B cell (primary cell): ENCODE data around the gene AFG3L2. TPM values are rescaled to one million over a fixed set of nuclear protein-coding genes. Genes with fewer than 3 reads are reported as not detected.

Experiments
- ATAC-seq: fragments of 200-7000 bp; cut with Tn5 transposase; one replicate; pipeline ENCODE4 v1.10.0; 2021; ENCODE audit warnings: low read depth, mild to moderate bottlenecking, moderate number of reproducible peaks, moderate library complexity
- CTCF ChIA-PET: fragments of 350-600 bp; sonication (Branson Sonifier 250); formaldehyde crosslinking; loops from one replicate; lab custom pipeline; 2021; ENCODE audit warnings: antibody characterized with exemption, inconsistent platforms; lab: Charles Lee
- POLR2A ChIA-PET: fragments of 350-600 bp; sonication (Branson Sonifier 250); formaldehyde crosslinking; loops from one replicate; lab custom pipeline; 2021; ENCODE audit warnings: antibody characterized with exemption; lab: Charles Lee
- DNase-seq: peaks from one replicate; pipeline ENCODE4 v3.0.0; 2013
- H2AFZ ChIP-seq: 2 replicates; pipeline ENCODE4 v1.6.1; 2012; ENCODE audit warnings: mild to moderate bottlenecking, low read depth, low read length; ENCODE audit not compliant: insufficient read depth, poor library complexity, severe bottlenecking
- H3K27ac ChIP-seq, 2 donors: 1 replicate in 1 of 2; 2 replicates in 1 of 2; pipeline ENCODE4 v1.5.1; 2012 to 2013; ENCODE audit warnings: low read length in 2 of 2, mild to moderate bottlenecking in 2 of 2, moderate library complexity in 1 of 2
- H3K27me3 ChIP-seq, 4 experiments: fragments of 200-600 bp in 1 of 4; sonication (generic) in 1 of 4; replicated peaks in 1 of 4; 1 replicate in 2 of 4; 2 replicates in 2 of 4; pipeline versions ENCODE4 v1.6.1 to v1.7.0; 2013 to 2016; ENCODE audit warnings: low read length in 3 of 4, mild to moderate bottlenecking in 2 of 4, mixed read lengths in 1 of 4, moderate library complexity in 1 of 4; ENCODE audit not compliant: insufficient read depth in 4 of 4, control insufficient read depth in 3 of 4; ENCODE audit errors: control extremely low read depth in 1 of 4
- H3K36me3 ChIP-seq, 2 experiments: replicated peaks in 1 of 2; 1 replicate in 1 of 2; 2 replicates in 1 of 2; pipeline versions ENCODE4 v1.6.1 to v1.7.1; 2013; ENCODE audit warnings: low read length in 1 of 2; ENCODE audit not compliant: insufficient read depth in 2 of 2, control insufficient read depth in 1 of 2; ENCODE audit errors: control extremely low read depth in 1 of 2, extremely low read depth in 1 of 2
- H3K4me1 ChIP-seq, 2 donors: fragments of 200-600 bp in 1 of 2; sonication (generic) in 1 of 2; 1 replicate in 1 of 2; 2 replicates in 1 of 2; pipeline versions ENCODE4 v1.5.1 to v1.6.1; 2013 to 2017; ENCODE audit warnings: low read length in 2 of 2; ENCODE audit not compliant: control insufficient read depth in 2 of 2, insufficient read depth in 2 of 2
- H3K4me2 ChIP-seq: replicated peaks from 2 replicates; pipeline ENCODE3; 2012; ENCODE audit warnings: mild to moderate bottlenecking, low read depth, low read length; ENCODE audit not compliant: poor library complexity, severe bottlenecking
- H3K4me3 ChIP-seq, 5 experiments: fragments of 200-600 bp in 1 of 5; sonication (generic) in 1 of 5; 1 replicate in 3 of 5; 2 replicates in 2 of 5; pipeline versions ENCODE4 v1.5.1 to v1.7.0; 2011 to 2016; ENCODE audit warnings: low read length in 4 of 5, mild to moderate bottlenecking in 4 of 5, low read depth in 2 of 5, control low read depth in 1 of 5, moderate library complexity in 1 of 5; ENCODE audit not compliant: insufficient read depth in 1 of 5; ENCODE audit errors: control extremely low read depth in 1 of 5, extremely low read depth in 1 of 5
- H3K79me2 ChIP-seq: fragments of 200-600 bp; sonication (generic); one replicate; pipeline ENCODE4 v1.6.0; 2016; ENCODE audit warnings: low read length; ENCODE audit not compliant: control insufficient read depth, insufficient read depth
- H3K9ac ChIP-seq: fragments of 200-600 bp; sonication (generic); 2 replicates; pipeline ENCODE4 v1.6.1; 2017; ENCODE audit warnings: mild to moderate bottlenecking, low read length, moderate library complexity
- H3K9me3 ChIP-seq, 3 donors: one replicate each; pipeline versions ENCODE4 v1.6.1 to v1.7.1; 2013; ENCODE audit warnings: low read length in 2 of 3; ENCODE audit not compliant: control insufficient read depth in 2 of 3, insufficient read depth in 1 of 3; ENCODE audit errors: control extremely low read depth in 1 of 3
- H4K20me1 ChIP-seq: 2 replicates; pipeline ENCODE4 v1.6.0; 2012; ENCODE audit warnings: mild to moderate bottlenecking, low read length; ENCODE audit not compliant: insufficient read depth, control insufficient read depth, poor library complexity, severe bottlenecking
- H3K27ac Mint-ChIP-seq: one replicate; pipeline ENCODE4 v1.8.0; 2021; ENCODE audit warnings: mixed read lengths
- H3K27me3 Mint-ChIP-seq: one replicate; pipeline ENCODE4 v1.8.0; 2021; ENCODE audit warnings: mixed read lengths
- H3K4me1 Mint-ChIP-seq: one replicate; pipeline ENCODE4 v1.8.0; 2021; ENCODE audit warnings: mixed read lengths
- H3K4me3 Mint-ChIP-seq: one replicate; pipeline ENCODE4 v1.8.0; 2021; ENCODE audit warnings: mixed read lengths
- H3K9me3 Mint-ChIP-seq: one replicate; pipeline ENCODE4 v1.8.0; 2022; ENCODE audit warnings: mixed read lengths; ENCODE audit not compliant: insufficient read depth
- CTCF ChIP-seq: fragments of 200-600 bp; IDR thresholded peaks from one replicate; pipeline ENCODE4 v1.8.0; 2022; ENCODE audit warnings: antibody characterized with exemption, mild to moderate bottlenecking
- EZH2 ChIP-seq: IDR thresholded peaks from 2 replicates; pipeline ENCODE4 v1.6.1; 2012; ENCODE audit warnings: borderline replicate concordance, low read depth, mild to moderate bottlenecking, moderate library complexity, low read length; ENCODE audit not compliant: insufficient read depth, poor library complexity, severe bottlenecking
- whole genome bisulfite sequencing: methylation state at CpG from one replicate; pipeline ENCODE4 v1.1.5; 2013; ENCODE audit warnings: missing lambda C conversion rate; ENCODE audit not compliant: insufficient coverage; 5-methylcytosine and 5-hydroxymethylcytosine counted together
- intact Hi-C: fragments of 100-400 bp; cut with micrococcal nuclease; formaldehyde crosslinking; loops from one replicate; pipeline ENCODE4 v1.10.0; 2022
- polyA plus RNA-seq: library from polyadenylated mRNA; depleted of rRNA; stranded (reverse); fragments of >200 nt; gene quantifications from 2 replicates; pipeline ENCODE4 v1.2.3, GENCODE V29; 2012
- total RNA-seq, 2 donors: library from RNA; stranded (reverse); fragments of 120-200 nt in 1 of 2; gene quantifications; 1 replicate in 1 of 2; 2 replicates in 1 of 2; pipeline versions ENCODE4 v1.2.3 to v1.2.4, GENCODE V29; 2013 to 2022

AFG3L2 gene
- total and polyA plus RNA-seq, 2 donors (not counting 1 experiment from before 2014, with no cell fraction given), result 11.9 to 40.7 TPM

GRCh38 chr18:12334366-12334808 lies 42.6 kb downstream of the AFG3L2 start:
- no peak overlapping the region for H3K4me3 Mint-ChIP-seq
- CTCF ChIA-PET, result interaction anchor here (0.7 kb wide), 1 partner anchor 10 kb away, joined by 3 read pairs; no protein-coding TSS in a partner anchor
- H3K27me3 Mint-ChIP-seq, result no peaks in the 10 kb centered on the region
- no peaks in the 10 kb centered on the region for H3K27me3 ChIP-seq
- H3K4me3 ChIP-seq, result no peak overlapping the region
- H3K27ac ChIP-seq, result no peak overlapping the region
- peaks cover 3 to 34% of the 10 kb centered on the region in 2 experiments for H3K36me3 ChIP-seq
- no peak overlapping the region for H3K9ac ChIP-seq
- WGBS, result 100% methylated on average over 2 of the region's 2 CpGs
- H3K27ac Mint-ChIP-seq, result no peak overlapping the region
- H3K9me3 Mint-ChIP-seq, result no peaks in the 10 kb centered on the region
- no peak overlapping the region for H2AFZ ChIP-seq
- TF ChIP-seq EZH2 (no peak), CTCF (no peak)
- no peak overlapping the region for H3K4me2 ChIP-seq
- POLR2A ChIA-PET, result no interaction called here
- DNase-seq (no peak), ATAC-seq (no peak)
- H4K20me1 ChIP-seq, result no peaks in the 10 kb centered on the region
- intact Hi-C loops, result no loop called here
- no peaks in the 10 kb centered on the region for H3K4me1 ChIP-seq
- H3K4me1 Mint-ChIP-seq, result no peaks in the 10 kb centered on the region
- peaks cover 3% of the 10 kb centered on the region for H3K79me2 ChIP-seq
- no peaks in the 10 kb centered on the region for H3K9me3 ChIP-seq

- Histone ChIP-seq H3K9me3 (no peaks in the 10 kb centered on the region), H3K27ac (no peak overlapping the region), H3K79me2 (peaks cover 3% of the 10 kb centered on the region), H3K4me2 (no peak overlapping the region), H4K20me1 (no peaks in the 10 kb centered on the region), H3K4me1 (no peaks in the 10 kb centered on the region), H3K36me3 (peaks cover 3 to 39% of the 10 kb centered on the region in 2 experiments), H3K27me3 (no peaks in the 10 kb centered on the region), H3K4me3 (no peak overlapping the region), H2AFZ (no peak overlapping the region), H3K9ac (no peak overlapping the region)
- no peak overlapping the region for H3K27ac Mint-ChIP-seq
- intact Hi-C loops, result no loop called here
- H3K9me3 Mint-ChIP-seq, result no peaks in the 10 kb centered on the region
- DNase-seq (no peak), ATAC-seq (no peak)
- no peaks in the 10 kb centered on the region for H3K4me1 Mint-ChIP-seq
- POLR2A ChIA-PET, result no interaction called here
- 91% methylated on average over 9 of the region's 10 CpGs for WGBS
- no peaks in the 10 kb centered on the region for H3K27me3 Mint-ChIP-seq
- no peak overlapping the region for H3K4me3 Mint-ChIP-seq
- CTCF ChIA-PET, result no interaction called here
- TF ChIP-seq CTCF (no peak), EZH2 (no peak)
Measured at GRCh38 chr18:12333506-12334290, 43.3 kb downstream of the AFG3L2 start.
